GM12891 (cell line): ENCODE results near the gene GOLGA8T.
"Not testable (repeated sequence)": the region's sequence is repeated elsewhere in the genome, so short reads cannot be mapped to it uniquely, and the experiment has no call there.

ENCODE experiments used
- PAX5 ChIP-seq: IDR thresholded peaks from 2 replicates; pipeline ENCODE4 v1.6.1; 2011; ENCODE audit warnings: low read length, moderate library complexity, mild to moderate bottlenecking; ENCODE audit not compliant: insufficient read depth, severe bottlenecking
- POLR2A ChIP-seq: IDR thresholded peaks from 2 replicates; pipeline ENCODE4 v1.6.1; 2011; ENCODE audit warnings: low read depth, low read length, control low read depth
- POLR2AphosphoS5 ChIP-seq: IDR thresholded peaks from 2 replicates; pipeline ENCODE4 v1.6.1; 2011; ENCODE audit warnings: low read depth, low read length, control low read depth
- SPI1 ChIP-seq: IDR thresholded peaks from 2 replicates; pipeline ENCODE4 v1.6.1; 2011; ENCODE audit warnings: low read depth, low read length, control low read depth

DNA sequence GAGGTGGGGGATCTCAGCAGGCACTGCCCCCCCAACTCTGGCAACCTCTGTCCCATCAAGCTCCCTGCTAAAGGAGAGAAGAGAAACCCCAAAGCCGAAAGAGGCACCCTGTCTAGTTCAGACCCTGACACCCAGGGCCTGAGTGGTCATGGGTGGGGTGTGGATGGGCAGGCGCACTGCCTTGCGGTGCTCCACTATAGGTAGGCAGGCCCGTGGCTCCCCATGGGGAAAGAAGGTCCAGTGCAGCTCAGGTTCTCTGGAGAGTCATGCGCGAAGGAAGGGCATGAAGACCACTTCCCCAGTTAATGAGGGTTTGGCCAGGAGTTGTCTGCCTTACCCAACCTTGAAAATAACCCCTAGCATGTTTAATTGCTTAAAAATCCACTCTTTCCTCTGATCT lies 40.4 kb downstream of the GOLGA8T start:
- not testable (repeated sequence) for TF ChIP-seq SPI1, POLR2AphosphoS5, PAX5, POLR2A
